ENCODE results near the gene CIDEB. TPM values are rescaled to one million over a fixed set of nuclear protein-coding genes. Genes with fewer than 3 reads are reported as not detected.

Gene CIDEB
- total RNA-seq, 1 experiment from 2014 or later, result not detected

- no peaks in the 10 kb centered on the region; the same call in 1 of the 2 replicates for H3K4me1 ChIP-seq (ENCODE audit: insufficient read depth, low read length)
- no peak for TF ChIP-seq CTCF (conservative IDR thresholded peaks at IDR 0.05)
- H3K4me3 Mint-ChIP-seq, result peak overlapping the region in 1 of 2 experiments; percentile 23; a peak in 1 of 5 replicates
- H3K27me3 ChIP-seq (ENCODE audit: insufficient read depth, low read length), result peaks cover 27% of the 10 kb centered on the region
- no peak overlapping the region for H3K56ac ChIP-seq (ENCODE audit: insufficient read length, low read depth, low read length)
- H3K23ac ChIP-seq (ENCODE audit: insufficient read length, low read depth, low read length), result no peak overlapping the region
- no peak overlapping the region for H2BK12ac ChIP-seq (ENCODE audit: insufficient read length, low read depth, low read length)
- H3K14ac ChIP-seq (ENCODE audit: insufficient read depth, low read length), result no peak overlapping the region
- no peak overlapping the region for H4K91ac ChIP-seq (ENCODE audit: insufficient read length, low read depth, low read length)
- H2AFZ ChIP-seq (ENCODE audit: low read length), result no peak overlapping the region
- no peak overlapping the region for H3K4ac ChIP-seq (ENCODE audit: low read depth, low read length)
- peaks cover 85% of the 10 kb centered on the region for H3K27me3 Mint-ChIP-seq (ENCODE audit: low read depth)
- H2BK20ac ChIP-seq (ENCODE audit: low read depth, low read length, poor library complexity, severe bottlenecking), result no peak overlapping the region
- H3K79me2 ChIP-seq (ENCODE audit: insufficient read depth, low read length), result no peaks in the 10 kb centered on the region
- no peaks in the 10 kb centered on the region for H3K9me3 ChIP-seq (ENCODE audit: control insufficient read depth, low read depth, low read length)
- no peak for DNase-seq
- H3K18ac ChIP-seq (ENCODE audit: insufficient read length, low read depth, low read length), result no peak overlapping the region
- peaks cover 0 to 2% of the 10 kb centered on the region in 2 experiments; a peak in 4 of 5 replicates for H3K9me3 Mint-ChIP-seq
- no peak overlapping the region for H2AK5ac ChIP-seq (ENCODE audit: insufficient read length, low read length)
- H3K36me3 Mint-ChIP-seq (ENCODE audit: insufficient read depth in 1 of 3, low read depth in 3 of 3), result no peaks in the 10 kb centered on the region; a peak in 1 of 7 replicates
- H2BK15ac ChIP-seq (ENCODE audit: low read depth, low read length), result no peak overlapping the region
- H2BK120ac ChIP-seq (ENCODE audit: low read depth, low read length, poor library complexity, severe bottlenecking), result no peak overlapping the region
- H3K79me1 ChIP-seq (ENCODE audit: insufficient read depth, low read depth, low read length, poor library complexity, severe bottlenecking), result no peaks in the 10 kb centered on the region
- H3T11ph ChIP-seq (ENCODE audit: low read length), result no peak overlapping the region
- no CpG with 5 or more reads among the region's 10 CpGs for WGBS (ENCODE audit: extremely low coverage, insufficient read length, low lambda C conversion rate)
- H2BK5ac ChIP-seq (ENCODE audit: insufficient read length, low read length), result no peak overlapping the region
- no peak overlapping the region for H3K27ac ChIP-seq (ENCODE audit: insufficient read length, low read depth, low read length)
- H4K8ac ChIP-seq (replicated peaks; ENCODE audit: insufficient read length, low read depth, low read length), result no peak overlapping the region
- H3K27ac Mint-ChIP-seq, result no peak overlapping the region
- H3K4me2 ChIP-seq (ENCODE audit: insufficient read depth, insufficient read length, low read length), result no peak overlapping the region
- H3K9ac ChIP-seq (ENCODE audit: extremely low read depth, insufficient read length, low read length), result no peak overlapping the region
- H4K5ac ChIP-seq (ENCODE audit: insufficient read length, low read depth, low read length), result no peak overlapping the region
- H4K20me1 ChIP-seq (ENCODE audit: control insufficient read depth, insufficient read depth, insufficient read length), result no peaks in the 10 kb centered on the region
- H3K4me1 Mint-ChIP-seq, result peaks cover 19 to 28% of the 10 kb centered on the region in 2 experiments
- H3K23me2 ChIP-seq (ENCODE audit: insufficient read length, low read depth, low read length, poor library complexity, severe bottlenecking), result peaks cover 20% of the 10 kb centered on the region
Measured at GRCh38 chr14:24330973-24331674, 23.3 kb upstream of the CIDEB start.
